ENCODE measurements around the gene APLP2.

DNA sequence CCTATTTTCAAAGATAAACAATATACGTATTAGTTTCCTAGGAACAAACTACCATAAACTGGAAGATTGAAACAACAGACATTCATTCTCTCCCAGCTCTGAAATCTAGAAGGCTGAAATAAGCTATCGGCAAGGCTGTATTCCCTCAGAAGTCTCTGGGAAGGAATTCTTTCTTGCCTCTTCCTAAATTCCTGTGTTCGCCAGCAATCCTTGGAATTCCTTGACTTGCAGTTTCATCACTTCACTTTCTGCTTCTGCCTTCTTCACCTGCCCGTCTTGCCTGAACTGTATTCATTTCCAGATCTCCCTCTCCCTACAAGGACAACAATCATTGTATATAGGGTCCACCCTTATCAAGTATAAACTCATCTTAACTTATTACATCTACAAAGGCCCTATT lies 49.4 kb upstream of the APLP2 start:
- TF ChIP-seq MYC (IDR thresholded peaks at IDR 0.05; ENCODE audit: low read depth, low read length) (no peak), CTCF (IDR thresholded peaks at IDR 0.05; ENCODE audit: low read depth, low read length) (no peak), POLR2A (IDR thresholded peaks at IDR 0.05; ENCODE audit: extremely low read depth, insufficient read length) (no peak)
